Measurements from ENCODE around the gene BTN2A1. TPM values are rescaled to one million over a fixed set of nuclear protein-coding genes. Genes with fewer than 3 reads are reported as not detected.
"Not testable (repeated sequence)": the region's sequence is repeated elsewhere in the genome, so short reads cannot be mapped to it uniquely, and the experiment has no call there.

Gene BTN2A1
- total RNA-seq, 1 donor from 2014 or later: 8.6 TPM

DNA sequence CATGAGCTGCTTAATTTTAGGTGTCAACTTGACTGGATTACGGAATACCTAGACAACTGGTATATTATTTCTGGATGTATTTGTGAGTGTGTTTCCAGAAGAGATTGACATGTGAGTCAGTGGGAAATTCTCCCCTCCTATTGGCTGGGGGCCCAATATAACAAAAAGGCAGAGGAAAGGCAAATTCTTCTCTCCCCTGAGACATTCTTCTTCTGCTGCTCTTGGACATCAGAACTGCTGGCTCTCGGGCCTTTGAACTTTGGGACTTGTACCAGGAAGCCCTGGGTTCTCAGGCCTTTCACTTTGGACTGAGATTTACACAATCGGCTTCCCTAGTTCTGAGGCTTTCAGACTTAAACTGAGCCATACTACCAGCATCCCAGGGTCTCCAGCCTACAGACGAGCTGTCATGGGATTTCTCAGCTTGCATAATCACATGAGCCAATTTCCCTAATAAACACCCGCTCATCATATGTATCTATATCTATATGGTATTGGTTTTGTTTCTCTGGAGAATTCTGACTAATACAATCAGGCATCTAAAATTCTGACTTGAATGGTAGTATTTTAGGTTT, 25.0 kb upstream of the BTN2A1 start:
- DNase-seq (ENCODE audit: low read depth, low spot score): no peak

GRCh38 chr6:26433680-26434079, 24.1 kb upstream of the BTN2A1 start:
- DNase-seq (ENCODE audit: low read depth, low spot score): not testable (repeated sequence)

DNA sequence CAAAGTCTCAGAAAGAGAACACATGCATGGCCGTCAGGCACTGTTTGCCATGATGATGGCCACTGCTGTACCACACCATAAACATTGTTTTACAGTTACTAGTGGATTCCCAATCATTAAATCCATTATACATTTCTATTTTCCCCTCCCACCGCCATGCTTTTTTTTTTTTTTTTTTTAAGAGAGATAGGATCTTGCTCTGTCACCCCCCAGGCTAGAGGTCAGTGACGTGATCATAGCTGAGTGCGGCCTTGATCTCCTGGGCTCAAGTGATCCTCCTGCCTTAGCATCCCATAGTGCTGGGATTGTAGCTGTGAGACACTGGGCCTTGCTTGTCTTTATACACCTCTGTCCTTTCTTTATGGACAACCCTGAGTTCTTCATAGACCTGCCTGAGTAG, 21.7 kb upstream of the BTN2A1 start:
- no peak for DNase-seq (ENCODE audit: low read depth, low spot score)

- DNase-seq (ENCODE audit: low read depth, low spot score): no peak
Observed at GRCh38 chr6:26437550-26437949, 20.2 kb upstream of the BTN2A1 start.

DNA sequence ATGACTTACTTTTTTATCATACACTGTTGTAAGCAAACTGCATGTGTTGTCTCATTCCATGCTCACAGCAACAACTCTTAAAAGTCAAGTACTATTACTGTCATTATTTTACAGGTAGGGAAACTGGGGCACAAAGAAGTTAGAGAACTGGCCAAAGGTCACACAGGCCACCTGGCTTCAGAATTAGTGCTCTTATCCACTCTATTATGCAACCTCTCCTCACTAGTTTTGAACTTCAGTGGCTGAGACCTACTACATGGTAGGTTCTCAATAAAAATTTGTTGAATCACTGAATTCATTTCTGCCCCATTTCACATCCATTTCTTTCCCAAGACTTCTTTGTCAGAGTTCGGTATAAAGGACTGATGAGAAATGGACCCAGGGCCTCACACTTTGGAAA, 19.8 kb upstream of the BTN2A1 start:
- no peak for DNase-seq (ENCODE audit: low read depth, low spot score)

DNA sequence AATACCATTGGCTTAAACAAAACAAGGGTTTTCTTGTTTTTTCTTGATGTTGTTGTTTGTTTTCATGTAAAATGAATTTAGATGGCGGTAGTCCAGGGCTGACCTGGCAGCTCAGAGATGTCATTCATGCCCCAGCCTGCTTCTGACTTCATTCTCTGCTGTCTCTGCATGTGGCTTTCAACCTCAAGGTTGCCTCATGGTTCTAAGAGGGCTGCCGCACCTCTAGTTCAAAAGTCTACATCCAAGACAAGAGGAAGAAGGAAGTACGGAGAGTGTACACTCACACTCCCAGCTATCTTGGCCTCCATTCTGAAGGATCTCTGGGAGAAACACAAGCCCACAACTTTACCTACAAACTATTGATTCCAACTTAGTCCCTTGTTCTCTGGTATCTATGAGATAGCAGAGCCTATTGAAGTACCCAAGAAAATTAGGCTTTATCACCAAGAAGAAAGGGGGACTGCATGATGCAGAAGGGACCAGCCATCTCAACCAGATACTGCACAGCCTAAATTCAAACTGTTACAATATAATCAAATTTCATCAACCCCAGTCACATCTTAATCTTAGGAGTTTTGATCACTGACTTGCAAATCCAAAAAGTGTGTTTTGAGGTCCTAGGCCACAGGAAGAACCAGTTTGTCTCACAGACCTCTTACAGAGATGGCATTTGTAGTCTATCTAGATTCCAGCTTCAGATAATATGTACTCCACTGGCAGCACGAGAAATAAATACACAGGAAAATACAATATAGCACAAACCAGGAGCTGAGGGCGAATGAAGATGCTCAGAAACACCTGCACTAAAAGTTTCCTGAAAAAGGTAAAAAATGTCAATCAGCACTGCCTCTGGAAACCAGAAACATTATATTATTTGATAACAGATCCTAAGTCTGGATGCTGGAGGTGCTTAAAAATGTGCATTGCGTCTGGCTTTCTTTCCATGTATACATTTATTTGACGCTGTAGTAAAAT, 18.3 kb upstream of the BTN2A1 start:
- no peak for DNase-seq (ENCODE audit: low read depth, low spot score)

- DNase-seq (ENCODE audit: low read depth, low spot score): no peak
Observed at GRCh38 chr6:26440977-26441358, 16.8 kb upstream of the BTN2A1 start.

GRCh38 chr6:26441977-26442376, 15.8 kb upstream of the BTN2A1 start:
- no peak for DNase-seq (ENCODE audit: low read depth, low spot score)

GRCh38 chr6:26445934-26446667, 11.7 kb upstream of the BTN2A1 start:
- no peak for DNase-seq (ENCODE audit: low read depth, low spot score)

GRCh38 chr6:26447257-26447656, 10.5 kb upstream of the BTN2A1 start:
- DNase-seq (ENCODE audit: low read depth, low spot score): no peak

DNA sequence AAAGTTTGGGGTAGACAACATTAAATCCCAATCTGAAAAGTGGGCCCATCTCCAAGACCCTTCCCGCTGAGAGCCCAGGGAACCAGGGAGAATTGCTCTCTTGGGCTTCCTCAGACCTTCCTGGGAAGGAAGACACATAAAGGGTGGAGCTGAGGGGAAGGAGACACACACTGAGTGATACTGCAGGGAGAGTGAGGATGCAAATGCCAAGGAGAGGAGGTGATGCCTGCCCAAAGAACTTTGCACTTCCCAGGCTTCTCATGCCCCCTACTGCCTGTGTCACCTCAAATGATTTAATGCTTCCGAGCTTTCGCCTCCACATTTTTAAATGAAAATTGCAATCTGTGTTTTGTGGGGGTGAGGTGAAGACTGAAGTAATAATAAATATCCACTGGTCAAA, 7.5 kb upstream of the BTN2A1 start:
- DNase-seq (ENCODE audit: low read depth, low spot score): no peak

DNA sequence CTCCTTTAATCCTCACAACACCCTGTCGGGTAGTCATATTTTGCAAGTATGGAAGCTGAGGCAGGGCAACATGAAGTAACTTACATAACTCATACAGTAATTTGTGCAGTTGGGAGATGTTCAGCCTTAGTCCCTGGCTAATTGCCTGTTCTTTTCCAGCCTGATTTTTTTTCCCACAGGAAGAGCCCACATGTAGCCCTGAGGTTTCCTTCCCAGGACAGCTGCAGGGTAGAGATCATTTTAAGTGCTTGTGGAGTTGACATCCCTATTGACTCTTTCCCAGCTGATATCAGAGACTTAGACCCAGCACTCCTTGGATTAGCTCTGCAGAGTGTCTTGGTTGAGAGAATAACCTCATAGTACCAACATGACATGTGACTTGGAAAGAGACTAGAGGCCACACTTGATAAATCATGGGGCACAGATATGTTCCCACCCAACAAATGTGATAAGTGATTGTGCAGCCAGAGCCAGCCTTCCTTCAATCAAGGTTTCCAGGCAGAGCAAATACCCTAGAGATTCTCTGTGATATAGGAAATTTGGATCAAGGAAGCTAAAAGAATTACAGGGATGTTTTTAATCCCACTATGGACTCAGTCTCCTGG, 5.0 kb upstream of the BTN2A1 start:
- DNase-seq (ENCODE audit: low read depth, low spot score): no peak

- no peak for DNase-seq (ENCODE audit: low read depth, low spot score)
Observed at GRCh38 chr6:26454631-26455030, 3.1 kb upstream of the BTN2A1 start.

DNA sequence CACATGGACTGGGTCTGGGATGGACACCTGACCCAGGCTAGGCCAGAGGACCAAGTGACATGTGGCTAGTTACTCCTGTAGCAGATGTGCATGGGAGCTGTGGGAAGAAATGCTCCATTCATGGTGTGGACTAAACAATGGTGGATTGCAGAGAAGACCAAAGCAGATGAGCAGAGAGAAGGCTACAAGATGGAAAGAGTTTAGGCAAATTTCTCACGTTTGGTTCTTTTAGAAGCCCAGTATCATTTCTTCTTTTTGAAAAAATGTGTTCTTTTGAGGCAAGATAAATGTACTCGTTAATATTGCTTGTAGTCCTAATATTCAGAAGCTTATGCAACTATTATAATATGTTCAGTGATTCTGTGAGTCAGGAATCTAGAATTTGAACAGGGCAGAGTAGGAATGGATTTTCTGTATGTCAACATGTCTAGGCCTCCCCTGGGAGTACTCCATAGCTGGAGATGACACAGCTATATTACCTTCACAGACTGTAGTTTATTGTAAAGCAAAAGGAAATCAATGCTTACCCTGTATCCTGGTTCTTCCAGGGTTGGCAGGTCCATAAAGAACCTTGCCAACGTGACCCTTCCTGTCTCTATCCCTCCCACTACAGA, 2.3 kb upstream of the BTN2A1 start:
- DNase-seq (ENCODE audit: low read depth, low spot score): no peak

- peak; percentile 10 for DNase-seq (ENCODE audit: low read depth, low spot score)
Observed at GRCh38 chr6:26457264-26457805, 420 bp upstream of the BTN2A1 start.

DNA sequence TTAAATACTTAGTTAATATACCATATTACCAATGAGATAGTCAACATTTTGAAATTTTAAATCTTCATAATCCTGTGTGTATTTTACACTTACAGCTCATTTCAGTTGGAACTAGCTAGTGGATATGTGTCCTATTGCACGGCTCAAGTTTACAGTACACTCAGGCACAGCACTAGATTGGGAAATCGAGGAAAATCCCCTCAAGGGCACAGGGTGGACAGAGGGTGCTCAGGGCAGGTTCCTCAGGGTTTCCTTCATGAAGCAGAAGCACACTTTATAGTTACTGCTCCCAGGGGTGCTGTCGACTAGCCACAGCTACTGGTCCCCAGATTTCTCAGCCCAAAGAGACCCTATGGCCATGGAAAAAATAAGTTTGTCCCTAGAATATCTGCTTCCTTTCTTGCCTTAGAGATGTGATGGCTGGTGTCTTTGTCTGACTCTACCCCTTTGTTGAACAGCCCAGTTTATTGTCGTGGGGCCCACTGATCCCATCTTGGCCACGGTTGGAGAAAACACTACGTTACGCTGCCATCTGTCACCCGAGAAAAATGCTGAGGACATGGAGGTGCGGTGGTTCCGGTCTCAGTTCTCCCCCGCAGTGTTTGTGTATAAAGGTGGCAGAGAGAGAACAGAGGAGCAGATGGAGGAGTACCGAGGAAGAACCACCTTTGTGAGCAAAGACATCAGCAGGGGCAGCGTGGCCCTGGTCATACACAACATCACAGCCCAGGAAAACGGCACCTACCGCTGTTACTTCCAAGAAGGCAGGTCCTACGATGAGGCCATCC, 1.5 kb downstream of the BTN2A1 start:
- no peak for DNase-seq (ENCODE audit: low read depth, low spot score)

DNA sequence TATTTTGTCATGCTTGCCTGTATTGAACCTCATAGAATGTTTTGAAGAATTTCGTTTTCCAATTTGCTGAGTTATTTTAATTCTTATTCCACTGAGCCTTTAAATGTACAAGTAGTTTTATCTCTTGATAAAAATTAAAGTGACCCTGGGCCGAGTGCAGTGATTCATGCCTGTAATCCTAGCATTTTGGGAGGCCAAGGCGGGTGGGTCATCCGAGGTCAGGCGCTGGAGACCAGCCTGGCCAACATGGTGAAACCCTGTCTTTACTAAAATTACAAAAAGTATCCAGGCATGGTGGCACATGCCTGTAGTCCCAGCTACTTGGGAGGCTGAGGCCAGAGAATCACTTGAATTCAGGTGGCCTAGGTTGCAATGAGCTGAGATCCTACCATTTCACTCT, 3.6 kb downstream of the BTN2A1 start:
- DNase-seq (ENCODE audit: low read depth, low spot score): not testable (repeated sequence)

- no peak for DNase-seq (ENCODE audit: low read depth, low spot score)
Observed at GRCh38 chr6:26464014-26464413, 6.3 kb downstream of the BTN2A1 start.

GRCh38 chr6:26464416-26465131, 6.8 kb downstream of the BTN2A1 start:
- no peak for DNase-seq (ENCODE audit: low read depth, low spot score)

DNA sequence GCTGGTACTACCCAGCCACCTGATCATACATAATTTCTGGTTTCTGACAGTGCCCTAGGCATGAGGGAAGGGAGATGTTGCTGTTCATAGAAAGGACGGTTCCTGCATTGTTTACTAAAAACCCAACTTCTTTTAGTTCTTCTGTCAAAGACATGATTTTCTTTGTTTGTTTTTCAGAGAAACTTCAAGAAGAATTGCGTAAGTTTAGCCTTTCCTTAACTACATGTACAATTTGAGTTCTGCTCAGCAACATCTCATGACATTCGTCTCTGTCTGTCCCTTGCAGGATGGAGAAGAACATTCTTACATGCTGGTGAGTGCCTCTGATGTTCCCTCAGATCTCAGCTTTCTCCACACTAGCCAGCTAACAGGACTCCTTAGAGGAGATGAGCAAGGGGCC, 8.0 kb downstream of the BTN2A1 start:
- DNase-seq (ENCODE audit: low read depth, low spot score): no peak

All from pulmonary artery endothelial cell (primary cell).